ENCODE data around the gene DLX4. TPM values are rescaled to one million over a fixed set of nuclear protein-coding genes. Genes with fewer than 3 reads are reported as not detected.

Gene DLX4
- total and polyA plus RNA-seq, 2 of the 4 experiments (the other 2 are of a cell fraction), result not detected

DNA sequence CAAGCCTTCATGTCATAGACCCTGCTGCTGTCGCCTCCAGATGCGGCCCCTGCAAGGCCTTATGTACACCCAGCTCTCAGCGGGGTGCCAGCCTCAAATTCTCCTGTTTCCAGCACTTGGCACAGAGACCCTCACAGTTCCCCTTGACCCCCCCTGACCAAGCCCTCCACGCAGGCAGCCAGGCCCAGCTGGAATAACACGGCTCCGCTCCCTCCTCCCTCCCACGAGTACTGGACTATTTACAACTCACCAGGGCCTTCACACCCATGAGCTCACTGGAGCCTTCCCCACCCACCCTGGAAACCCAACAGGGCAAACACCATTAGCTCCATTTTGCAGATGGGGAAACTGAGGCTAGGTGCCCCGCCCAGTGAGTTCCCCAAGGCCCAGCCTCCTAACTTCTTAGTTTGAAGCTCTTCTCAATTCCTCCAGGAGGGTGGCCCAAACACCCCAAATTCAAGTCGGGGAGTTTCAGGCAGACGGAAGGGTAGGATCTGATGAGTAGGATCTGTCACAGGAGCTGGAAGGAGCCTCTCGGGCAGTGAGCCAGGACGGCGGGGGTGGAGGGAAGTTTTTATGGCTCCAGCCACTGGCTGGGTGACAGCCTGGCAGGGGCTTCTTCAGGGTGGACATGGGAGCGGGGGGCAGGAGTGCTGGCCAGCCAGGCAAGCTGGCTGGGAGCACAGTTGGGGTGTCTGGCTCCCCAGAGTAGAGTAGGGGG lies 17.5 kb upstream of the DLX4 start:
- no peak for DNase-seq
- Histone ChIP-seq H3K4me2 (ENCODE audit: low read depth, low read length) (no peak overlapping the region), H4K91ac (ENCODE audit: insufficient read depth, low read depth, low read length) (no peak overlapping the region)

More for the DNA sequence above, 17.5 kb upstream of the DLX4 start:
- Histone ChIP-seq H3K9ac (ENCODE audit: low read depth, low read length) (no peak overlapping the region), H4K5ac (ENCODE audit: low read depth, low read length) (no peak overlapping the region), H2BK20ac (ENCODE audit: low read depth, low read length) (no peak overlapping the region), H4K20me1 (ENCODE audit: insufficient read depth, low read length) (peaks cover 4% of the 10 kb centered on the region), H2BK15ac (ENCODE audit: low read depth, low read length) (no peak overlapping the region), H3K4ac (ENCODE audit: low read depth, low read length) (no peak overlapping the region), H4K8ac (ENCODE audit: low read depth in 2 of 2, low read length in 2 of 2) (no peak overlapping the region), H3K36me3 (ENCODE audit: control insufficient read depth, insufficient read depth, low read length) (no peaks in the 10 kb centered on the region), H3K4me3 (ENCODE audit: insufficient read depth, low read depth, low read length) (no peak overlapping the region), H3K9me3 (ENCODE audit: control insufficient read depth, insufficient read depth, low read length) (no peaks in the 10 kb centered on the region), H2BK5ac (ENCODE audit: low read depth, low read length, poor library complexity, severe bottlenecking) (no peak overlapping the region), H2AFZ (replicated peaks; ENCODE audit: low read length, poor library complexity) (no peak overlapping the region), H3K23ac (ENCODE audit: low read depth, low read length) (no peak overlapping the region), H2BK120ac (ENCODE audit: low read depth, low read length) (no peak overlapping the region), H3K79me1 (ENCODE audit: low read depth in 1 of 2, low read length in 2 of 2) (no peaks in the 10 kb centered on the region), H2AK5ac (ENCODE audit: low read depth, low read length) (no peak overlapping the region), H3K14ac (replicated peaks; ENCODE audit: low read depth, low read length) (no peak overlapping the region), H3K27me3 (ENCODE audit: control insufficient read depth, insufficient read depth, low read length) (peaks cover 78% of the 10 kb centered on the region), H3K18ac (ENCODE audit: low read depth, low read length) (no peak overlapping the region), H2AK9ac (replicated peaks; ENCODE audit: low read depth, low read length, poor library complexity) (no peak overlapping the region), H3K27ac (ENCODE audit: insufficient read depth, low read length) (no peak overlapping the region), H3K4me1 (ENCODE audit: control insufficient read depth, insufficient read depth, low read length) (no peaks in the 10 kb centered on the region), H3K56ac (ENCODE audit: extremely low read depth, insufficient read depth, low read length) (no peak overlapping the region), H3K9me1 (ENCODE audit: insufficient read depth, low read length) (0 out of 2 replicates have a peak, but pooled peaks cover 6% of the 10 kb centered on the region)
- CTCF ChIA-PET, result interaction anchor here (0.6 to 2.1 kb wide), 6 partner anchors 9 to 45 kb away, joined by 3 to 8 read pairs (median 4); no protein-coding TSS in a partner anchor
- ATAC-seq (ENCODE audit: low read depth), result no peak
- POLR2A ChIA-PET (ENCODE audit: unreplicated experiment), result interaction anchor here (0.6 kb wide), 1 partner anchor 551 kb away, joined by 15 read pairs; no protein-coding TSS in a partner anchor
- no TSS peak for BruUV-seq (replicated peaks)
- 30% methylated on average over 7 of the region's 14 CpGs; no CpG with 5 or more reads in 1 of the 2 experiments for WGBS, 2 experiments (ENCODE audit: extremely low coverage in 2 of 2, insufficient read length in 1 of 2)
- in situ Hi-C loops (cut with MboI; ENCODE audit: low sequenced_read_pairs) (no loop called here), intact Hi-C loops (cut with micrococcal nuclease) (loop anchor here (5.0 kb wide), 1 partner anchor 46 kb away; the partner anchor contains the start of gene DLX3), dilution Hi-C loops (cut with HindIII; ENCODE audit: low sequenced_read_pairs, unreplicated experiment) (no loop called here)
- TF ChIP-seq POLR2A (IDR thresholded peaks at IDR 0.05; ENCODE audit: low read depth, low read length), result no peak
- no peak for TF ChIP-seq RAD21 (IDR thresholded peaks at IDR 0.05; ENCODE audit: low read length)
- no peak for TF ChIP-seq RCOR1 (IDR thresholded peaks at IDR 0.05; ENCODE audit: insufficient replicate concordance, low read length)
- TF ChIP-seq CHD1 (IDR thresholded peaks at IDR 0.05; ENCODE audit: low read depth, low read length), result no peak
- no peak for TF ChIP-seq SMC3 (IDR thresholded peaks at IDR 0.05; ENCODE audit: low read depth, low read length)
- no peak for TF ChIP-seq BHLHE40 (IDR thresholded peaks at IDR 0.05; ENCODE audit: low read depth, low read length)
- no peak for TF ChIP-seq NFE2L2 (IDR thresholded peaks at IDR 0.05; ENCODE audit: low read depth, low read length)
- no peak for TF ChIP-seq MXI1 (IDR thresholded peaks at IDR 0.05; ENCODE audit: borderline replicate concordance, low read depth, low read length)

Data from IMR-90 (cell line).